HepG2 (cell line): ENCODE measurements around the gene CTU2. TPM values are rescaled to one million over a fixed set of nuclear protein-coding genes. Genes with fewer than 3 reads are reported as not detected.

Experiments used
- AGO1 ChIP-seq: fragments of 200-400 bp; formaldehyde crosslinking; IDR thresholded peaks from 2 replicates; pipeline ENCODE4 v1.6.1; 2017; ENCODE audit warnings: mild to moderate bottlenecking, low read depth, low read length, moderate library complexity; ENCODE audit not compliant: poor library complexity, severe bottlenecking
- CBX1 ChIP-seq: IDR thresholded peaks from one replicate; pipeline ENCODE4 v1.6.1; 2016; ENCODE audit warnings: antibody characterized with exemption, low read depth
- CCAR2 ChIP-seq: fragments of 200-400 bp; formaldehyde crosslinking; optimal IDR thresholded peaks from 2 replicates; pipeline ENCODE3; 2018; ENCODE audit warnings: low read depth, mild to moderate bottlenecking, low read length, moderate library complexity
- DMTF1 ChIP-seq: sonication (generic); formaldehyde crosslinking; IDR thresholded peaks from 2 replicates; pipeline ENCODE4 v1.4.0; 2020; ENCODE audit warnings: mild to moderate bottlenecking, missing genetic modification reagents
- GABPA ChIP-seq, 2 experiments: IDR thresholded peaks; 2 replicates each; pipeline ENCODE4 v1.6.1; 2011 to 2016; ENCODE audit warnings: low read depth in 2 of 2, low read length in 1 of 2, missing biosample characterization in 1 of 2, missing genetic modification characterization in 1 of 2
- HOXA9 ChIP-seq: sonication (generic); formaldehyde crosslinking; IDR thresholded peaks from 2 replicates; pipeline ENCODE4 v1.8.1; 2022; ENCODE audit warnings: missing genetic modification reagents, mild to moderate bottlenecking, moderate library complexity, borderline replicate concordance
- MED8 ChIP-seq: sonication (generic); formaldehyde crosslinking; IDR thresholded peaks from 2 replicates; pipeline ENCODE4 v1.8.1; 2023; ENCODE audit warnings: mild to moderate bottlenecking, missing genetic modification reagents; ENCODE audit not compliant: insufficient replicate concordance
- NFKBIZ ChIP-seq: IDR thresholded peaks from 2 replicates; pipeline ENCODE4 v1.6.1; 2018; ENCODE audit warnings: missing genetic modification reagents, missing compliant biosample characterization
- NFYB ChIP-seq: sonication (generic); formaldehyde crosslinking; IDR thresholded peaks from 2 replicates; pipeline ENCODE4 v1.4.0; 2020; ENCODE audit warnings: missing genetic modification reagents
- NONO ChIP-seq, 2 experiments: fragments of 450-650 bp in 1 of 2; sonication (generic) in 1 of 2; formaldehyde crosslinking in 1 of 2; IDR thresholded peaks in 1 of 2; conservative IDR thresholded peaks in 1 of 2; 2 replicates each; pipeline versions ENCODE4 v1.6.1 to v1.8.0; 2017 to 2022; ENCODE audit warnings: mild to moderate bottlenecking in 1 of 2, missing genetic modification reagents in 1 of 2, moderate library complexity in 1 of 2
- ONECUT2 ChIP-seq: sonication (generic); formaldehyde crosslinking; IDR thresholded peaks from 2 replicates; pipeline ENCODE4 v1.4.0; 2020; ENCODE audit warnings: missing genetic modification reagents
- PREB ChIP-seq: sonication (generic); formaldehyde crosslinking; IDR thresholded peaks from 2 replicates; pipeline ENCODE4 v1.4.0; 2020; ENCODE audit warnings: missing genetic modification reagents
- YEATS2 ChIP-seq: sonication (generic); formaldehyde crosslinking; IDR thresholded peaks from 2 replicates; pipeline ENCODE4 v1.4.0; 2020; ENCODE audit warnings: missing genetic modification reagents, borderline replicate concordance
- ZNF281 ChIP-seq: sonication (generic); formaldehyde crosslinking; IDR thresholded peaks from 2 replicates; pipeline ENCODE4 v1.4.0; 2020; ENCODE audit warnings: missing genetic modification reagents, borderline replicate concordance
- ZNF383 ChIP-seq: sonication (generic); formaldehyde crosslinking; IDR thresholded peaks from 2 replicates; pipeline ENCODE4 v1.4.0; 2020; ENCODE audit warnings: missing genetic modification reagents, mild to moderate bottlenecking, borderline replicate concordance
- ZNF468 ChIP-seq: sonication (generic); formaldehyde crosslinking; IDR thresholded peaks from 2 replicates; pipeline ENCODE4 v1.8.0; 2022; ENCODE audit warnings: mild to moderate bottlenecking, moderate library complexity, missing genetic modification reagents
- ZSCAN21 ChIP-seq: sonication (generic); formaldehyde crosslinking; IDR thresholded peaks from 2 replicates; pipeline ENCODE4 v1.8.0; 2022; ENCODE audit warnings: mild to moderate bottlenecking, missing genetic modification reagents, moderate library complexity, borderline replicate concordance
- polyA plus RNA-seq, 8 experiments: library from polyadenylated mRNA; depleted of rRNA in 3 of 8; stranded (reverse) in 7 of 8; unstranded in 1 of 8; fragments of >200 nt; fragmentation: Illumina TruSeq in 4 of 8; extraction: Trizol in 4 of 8; gene quantifications; 2 replicates each; pipeline versions ENCODE4 v1.2.1 to v1.2.3, GENCODE V29; 2011 to 2016; ENCODE audit warnings: low read depth in 4 of 8, missing spikeins in 1 of 8, mixed read lengths in 1 of 8; ENCODE audit not compliant: insufficient read depth in 1 of 8
- total RNA-seq, 5 experiments: library from RNA; depleted of rRNA; stranded (reverse); fragments of >200 nt; fragmentation: Illumina TruSeq; extraction: Trizol; gene quantifications; 2 replicates each; pipeline ENCODE4 v1.2.3, GENCODE V29; 2016; ENCODE audit warnings: low read depth in 1 of 5
- TF ChIP-seq, protein P1 (sequence below): sonication (generic); formaldehyde crosslinking; IDR thresholded peaks from 2 replicates; pipeline ENCODE4 v1.4.0; 2020; ENCODE audit warnings: mild to moderate bottlenecking, low read depth, missing genetic modification reagents
- TF ChIP-seq, protein P2 (sequence below): sonication (generic); formaldehyde crosslinking; conservative IDR thresholded peaks from 2 replicates; pipeline ENCODE4 v1.8.1; 2023; ENCODE audit warnings: missing genetic modification reagents

Gene CTU2
- total and polyA plus RNA-seq, 2 of the 13 experiments (the other 11 are each of a cell fraction or from before 2014, with no cell fraction given), result 13.3 to 21.9 TPM

- TF ChIP-seq ZNF281 (CRISPR knock-in tag), result peak; percentile 39; the same call in 1 of the 2 replicates
- TF ChIP-seq YEATS2 (CRISPR knock-in tag), result peak; percentile 30; the same call in 1 of the 2 replicates
- TF ChIP-seq GABPA (IDR thresholded peaks at IDR 0.05; ENCODE audit: low read depth, low read length), result no peak
- 0 out of 2 replicates have a peak, but pooled peaks have one; percentile 24 for TF ChIP-seq GABPA (CRISPR knock-in tag; IDR thresholded peaks at IDR 0.05; ENCODE audit: low read depth)
- TF ChIP-seq NONO (IDR thresholded peaks at IDR 0.05), result no peak
- TF ChIP-seq NONO (CRISPR knock-in tag; conservative IDR thresholded peaks at IDR 0.05), result peak; percentile 44; the same call in 1 of the 2 replicates
- no peak for TF ChIP-seq CCAR2
- no peak for TF ChIP-seq ONECUT2 (CRISPR knock-in tag)
- no peak for TF ChIP-seq HOXA9 (CRISPR knock-in tag)
- TF ChIP-seq ZNF383 (CRISPR knock-in tag), result no peak
- 0 out of 2 replicates have a peak, but pooled peaks have one; percentile 51 for TF ChIP-seq NFKBIZ (CRISPR knock-in tag)
- TF ChIP-seq, protein P1, sequence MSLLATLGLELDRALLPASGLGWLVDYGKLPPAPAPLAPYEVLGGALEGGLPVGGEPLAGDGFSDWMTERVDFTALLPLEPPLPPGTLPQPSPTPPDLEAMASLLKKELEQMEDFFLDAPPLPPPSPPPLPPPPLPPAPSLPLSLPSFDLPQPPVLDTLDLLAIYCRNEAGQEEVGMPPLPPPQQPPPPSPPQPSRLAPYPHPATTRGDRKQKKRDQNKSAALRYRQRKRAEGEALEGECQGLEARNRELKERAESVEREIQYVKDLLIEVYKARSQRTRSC, result no peak
- TF ChIP-seq AGO1, result no peak
- TF ChIP-seq DMTF1, result no peak
- TF ChIP-seq CBX1, result no peak
- peak; percentile 66; the same call in 1 of the 2 replicates for TF ChIP-seq ZSCAN21 (CRISPR knock-in tag)
- no peak for TF ChIP-seq MED8 (CRISPR knock-in tag)
- TF ChIP-seq NFYB (CRISPR knock-in tag), result peak; percentile 15; the same call in 1 of the 2 replicates
- TF ChIP-seq ZNF468 (CRISPR knock-in tag), result no peak
- TF ChIP-seq, protein P2, sequence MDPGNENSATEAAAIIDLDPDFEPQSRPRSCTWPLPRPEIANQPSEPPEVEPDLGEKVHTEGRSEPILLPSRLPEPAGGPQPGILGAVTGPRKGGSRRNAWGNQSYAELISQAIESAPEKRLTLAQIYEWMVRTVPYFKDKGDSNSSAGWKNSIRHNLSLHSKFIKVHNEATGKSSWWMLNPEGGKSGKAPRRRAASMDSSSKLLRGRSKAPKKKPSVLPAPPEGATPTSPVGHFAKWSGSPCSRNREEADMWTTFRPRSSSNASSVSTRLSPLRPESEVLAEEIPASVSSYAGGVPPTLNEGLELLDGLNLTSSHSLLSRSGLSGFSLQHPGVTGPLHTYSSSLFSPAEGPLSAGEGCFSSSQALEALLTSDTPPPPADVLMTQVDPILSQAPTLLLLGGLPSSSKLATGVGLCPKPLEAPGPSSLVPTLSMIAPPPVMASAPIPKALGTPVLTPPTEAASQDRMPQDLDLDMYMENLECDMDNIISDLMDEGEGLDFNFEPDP (CRISPR knock-in tag), result no peak
- TF ChIP-seq PREB (CRISPR knock-in tag), result no peak
Observed at GRCh38 chr16:88759245-88759975, 53.1 kb downstream of the CTU2 start (continued).
